ENCODE results near the gene AQP3. TPM values are rescaled to one million over a fixed set of nuclear protein-coding genes. Genes with fewer than 3 reads are reported as not detected.

AQP3 gene
- total and polyA plus RNA-seq, 2 of the 8 experiments (the other 6 are each of a cell fraction or from before 2014, with no cell fraction given) = 2.6 to 7.6 TPM

GRCh38 chr9:33415501-33416038 lies 31.8 kb downstream of the AQP3 start (continued):
- TF ChIP-seq MAX (IDR thresholded peaks at IDR 0.05) (peak; percentile 42; the same call in 1 of the 2 replicates), KDM1A (IDR thresholded peaks at IDR 0.05; ENCODE audit: borderline replicate concordance, low read length) (no peak), CTBP2 (IDR thresholded peaks at IDR 0.05; ENCODE audit: borderline replicate concordance, insufficient read depth, insufficient read length, low read length) (no peak), USF2 (IDR thresholded peaks at IDR 0.05; ENCODE audit: low read length) (no peak)
